Suprapubic skin (tissue), 4 donors: Measurements from ENCODE around the gene IL11. TPM values are rescaled to one million over a fixed set of nuclear protein-coding genes. Genes with fewer than 3 reads are reported as not detected.
"Not testable (repeated sequence)": the region's sequence is repeated elsewhere in the genome, so short reads cannot be mapped to it uniquely, and the experiment has no call there.

ENCODE experiments used
- DNase-seq, 2 donors: peaks; one replicate each; pipeline ENCODE4 v3.0.0-alpha.2; 2019; ENCODE audit warnings: low spot score in 2 of 2
- H3K27ac ChIP-seq: fragments of 200-600 bp; sonication (generic); one replicate; pipeline ENCODE4 v1.5.1; 2019
- H3K27me3 ChIP-seq: fragments of 200-600 bp; sonication (generic); one replicate; pipeline ENCODE4 v1.5.1; 2019
- H3K36me3 ChIP-seq: fragments of 200-600 bp; sonication (generic); one replicate; pipeline ENCODE4 v1.5.1; 2019
- H3K4me1 ChIP-seq: fragments of 200-600 bp; sonication (generic); one replicate; pipeline ENCODE4 v1.5.1; 2019
- H3K4me3 ChIP-seq: fragments of 200-600 bp; sonication (generic); one replicate; pipeline ENCODE4 v1.5.1; 2019; ENCODE audit warnings: mild to moderate bottlenecking
- H3K9me3 ChIP-seq: fragments of 200-600 bp; sonication (generic); one replicate; pipeline ENCODE4 v1.5.1; 2019
- EP300 ChIP-seq: sonication (generic); formaldehyde crosslinking; IDR thresholded peaks from one replicate; pipeline ENCODE4 v1.6.1; 2017; ENCODE audit warnings: antibody characterized with exemption
- POLR2A ChIP-seq, 2 donors: fragments of 450-650 bp; IDR thresholded peaks; one replicate each; pipeline ENCODE4 v1.6.1; 2017; ENCODE audit warnings: antibody characterized with exemption in 2 of 2, mild to moderate bottlenecking in 2 of 2, moderate library complexity in 2 of 2
- POLR2AphosphoS5 ChIP-seq, 3 donors: sonication (generic); formaldehyde crosslinking; IDR thresholded peaks; one replicate each; pipeline ENCODE4 v1.6.1; 2017; ENCODE audit warnings: antibody characterized with exemption in 3 of 3
- WGBS: methylation state at CpG from one replicate; pipeline ENCODE4 v1.1.5; 2018; 5-methylcytosine and 5-hydroxymethylcytosine counted together
- total RNA-seq, 4 donors: library from RNA; depleted of rRNA; stranded (reverse); fragments of >200 nt; gene quantifications; one replicate each; pipeline ENCODE4 v1.1.0, GENCODE V29; 2016
- TF ChIP-seq, protein P1 (sequence below), 2 donors: fragments of 200-600 bp in 1 of 2; fragments of 450-650 bp in 1 of 2; sonication (generic) in 1 of 2; IDR thresholded peaks; one replicate each; pipeline ENCODE4 v1.5.1; 2016 to 2019; ENCODE audit warnings: antibody characterized with exemption in 2 of 2, mild to moderate bottlenecking in 1 of 2, moderate library complexity in 1 of 2

IL11 gene
- total RNA-seq, 4 donors from 2014 or later = 0.97 to 1.7 (median 1.2) TPM

DNA sequence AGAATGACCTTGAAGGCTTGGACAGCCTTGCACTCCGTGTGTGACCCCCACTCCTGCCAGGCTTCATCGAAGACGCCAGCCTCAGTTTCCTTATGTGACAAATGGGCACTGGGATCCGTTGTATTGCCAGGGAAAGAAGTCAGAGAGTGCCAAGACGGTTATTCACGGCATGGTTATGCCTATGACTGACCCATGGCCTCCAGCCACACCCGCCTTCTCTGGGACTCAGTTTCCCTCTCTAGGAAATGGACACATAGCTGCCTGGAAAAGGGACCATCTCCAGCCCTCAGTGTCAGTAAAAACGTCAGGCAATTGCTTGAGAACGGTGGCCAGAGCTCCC, 38.2 kb upstream of the IL11 start:
- Histone ChIP-seq H3K4me3 (peak overlapping the region; percentile 97), H3K27me3 (no peaks in the 10 kb centered on the region), H3K9me3 (no peaks in the 10 kb centered on the region), H3K36me3 (peaks cover 14% of the 10 kb centered on the region), H3K27ac (peak overlapping the region; percentile 96), H3K4me1 (peaks cover 15% of the 10 kb centered on the region)
- no peak for DNase-seq
- TF ChIP-seq, protein P1, sequence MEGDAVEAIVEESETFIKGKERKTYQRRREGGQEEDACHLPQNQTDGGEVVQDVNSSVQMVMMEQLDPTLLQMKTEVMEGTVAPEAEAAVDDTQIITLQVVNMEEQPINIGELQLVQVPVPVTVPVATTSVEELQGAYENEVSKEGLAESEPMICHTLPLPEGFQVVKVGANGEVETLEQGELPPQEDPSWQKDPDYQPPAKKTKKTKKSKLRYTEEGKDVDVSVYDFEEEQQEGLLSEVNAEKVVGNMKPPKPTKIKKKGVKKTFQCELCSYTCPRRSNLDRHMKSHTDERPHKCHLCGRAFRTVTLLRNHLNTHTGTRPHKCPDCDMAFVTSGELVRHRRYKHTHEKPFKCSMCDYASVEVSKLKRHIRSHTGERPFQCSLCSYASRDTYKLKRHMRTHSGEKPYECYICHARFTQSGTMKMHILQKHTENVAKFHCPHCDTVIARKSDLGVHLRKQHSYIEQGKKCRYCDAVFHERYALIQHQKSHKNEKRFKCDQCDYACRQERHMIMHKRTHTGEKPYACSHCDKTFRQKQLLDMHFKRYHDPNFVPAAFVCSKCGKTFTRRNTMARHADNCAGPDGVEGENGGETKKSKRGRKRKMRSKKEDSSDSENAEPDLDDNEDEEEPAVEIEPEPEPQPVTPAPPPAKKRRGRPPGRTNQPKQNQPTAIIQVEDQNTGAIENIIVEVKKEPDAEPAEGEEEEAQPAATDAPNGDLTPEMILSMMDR (IDR thresholded peaks at IDR 0.05) = no peak
- TF ChIP-seq EP300 = no peak
- TF ChIP-seq POLR2A (IDR thresholded peaks at IDR 0.05) = no peak
- TF ChIP-seq POLR2AphosphoS5 (IDR thresholded peaks at IDR 0.05) = no peak
- 75% methylated on average over 8 of the region's 9 CpGs for WGBS

- peaks cover 19% of the 10 kb centered on the region for H3K36me3 ChIP-seq
- H3K27me3 ChIP-seq = no peaks in the 10 kb centered on the region
- H3K4me1 ChIP-seq = peaks cover 15% of the 10 kb centered on the region
- peak overlapping the region; percentile 96 for H3K27ac ChIP-seq
- no peaks in the 10 kb centered on the region for H3K9me3 ChIP-seq
- peak overlapping the region; percentile 97 for H3K4me3 ChIP-seq
- TF ChIP-seq, protein P1 (IDR thresholded peaks at IDR 0.05) = no peak
- TF ChIP-seq POLR2AphosphoS5 (IDR thresholded peaks at IDR 0.05) = peak in 2 of 3 donors; percentile 47 to 53
- TF ChIP-seq POLR2A (IDR thresholded peaks at IDR 0.05) = no peak
- under 1% methylated on average over 55 of the region's 72 CpGs for WGBS
- peak; percentile 99 to 100 for DNase-seq
These were observed 37.7 kb upstream of the IL11 start for GRCh38 chr19:55407800-55408532.

DNA sequence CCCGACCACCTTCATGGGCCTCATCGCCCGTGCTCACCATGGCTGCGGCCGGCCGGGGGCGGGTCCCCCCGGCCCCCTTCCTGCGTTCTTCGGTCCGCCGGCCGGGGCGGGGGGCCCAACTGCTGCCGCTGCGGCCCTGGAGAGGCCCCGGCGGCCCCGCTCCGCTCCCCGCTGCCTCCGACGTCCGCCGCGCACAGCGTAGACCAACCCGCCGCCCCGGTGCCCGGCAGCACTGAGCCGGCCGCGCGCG, 37.2 kb upstream of the IL11 start, which contains the start of gene UBE2S:
TSS of gene UBE2S (minus strand) at position 239 of the 250 bp plus-strand sequence. CDS start at position 40, 199 bp downstream.
- H3K27me3 ChIP-seq, DNase-seq, H3K9me3 ChIP-seq: not testable (repeated sequence)
- peak within 1 kb of the TSS; percentile 97 for H3K4me3 ChIP-seq
- peak in 1 of 3 donors; percentile 97 for TF ChIP-seq POLR2AphosphoS5 (IDR thresholded peaks at IDR 0.05)
- TF ChIP-seq POLR2A (IDR thresholded peaks at IDR 0.05) = peak; percentile 96 to 99
- H3K27ac ChIP-seq = peak within 1 kb of the TSS; percentile 96
- peaks cover 24% of the 10 kb centered on the region for H3K36me3 ChIP-seq
- peaks cover 15% of the 10 kb centered on the region for H3K4me1 ChIP-seq
- 2% methylated on average over 18 of the region's 36 CpGs for WGBS

- H3K27me3 ChIP-seq = no peaks in the 10 kb centered on the region
- H3K36me3 ChIP-seq = peaks cover 29% of the 10 kb centered on the region
- TF ChIP-seq POLR2A (IDR thresholded peaks at IDR 0.05) (no peak), EP300 (no peak), POLR2AphosphoS5 (IDR thresholded peaks at IDR 0.05) (no peak)
- TF ChIP-seq, protein P1 (IDR thresholded peaks at IDR 0.05) = no peak
- 30% methylated on average over 17 of the region's 35 CpGs for WGBS
- H3K4me1 ChIP-seq = peaks cover 15% of the 10 kb centered on the region
- H3K9me3 ChIP-seq = no peaks in the 10 kb centered on the region
- DNase-seq = peak in 1 of 2 donors; percentile 77
- peak overlapping the region; percentile 97 for H3K4me3 ChIP-seq
- H3K27ac ChIP-seq = peak overlapping the region; percentile 96
These were observed 36.7 kb upstream of the IL11 start for GRCh38 chr19:55406826-55407549.

GRCh38 chr19:55406091-55406825, 36.0 kb upstream of the IL11 start:
- 81% methylated on average over 14 of the region's 14 CpGs for WGBS
- no peaks in the 10 kb centered on the region for H3K9me3 ChIP-seq
- H3K4me3 ChIP-seq = peak overlapping the region; percentile 97
- DNase-seq = no peak
- H3K4me1 ChIP-seq = peaks cover 15% of the 10 kb centered on the region
- H3K27ac ChIP-seq = no peak overlapping the region
- TF ChIP-seq EP300 = no peak
- no peaks in the 10 kb centered on the region for H3K27me3 ChIP-seq
- peaks cover 35% of the 10 kb centered on the region for H3K36me3 ChIP-seq

GRCh38 chr19:55405638-55406037, 35.4 kb upstream of the IL11 start:
- Histone ChIP-seq H3K9me3 (no peaks in the 10 kb centered on the region), H3K4me3 (no peak overlapping the region), H3K27ac (no peak overlapping the region), H3K36me3 (peaks cover 40% of the 10 kb centered on the region), H3K27me3 (no peaks in the 10 kb centered on the region), H3K4me1 (peaks cover 15% of the 10 kb centered on the region)
- DNase-seq = no peak
- WGBS = 87% methylated on average over 5 of the region's 5 CpGs
- TF ChIP-seq, protein P1 (IDR thresholded peaks at IDR 0.05) = no peak
